BE2C (cell line): ENCODE measurements around the gene EEF1AKMT2.
A peak's percentile ranks its signal among the peaks of the same experiment; 100 is the strongest.

Experiments used
- DNase-seq: peaks from one replicate; pipeline ENCODE4 v3.0.0-alpha.2; 2020
- H3K27me3 ChIP-seq: fragments of 250-450 bp; sonication (Bioruptor Pico); 2 replicates; pipeline ENCODE4 v1.5.1; 2020; ENCODE audit warnings: mild to moderate bottlenecking
- H3K36me3 ChIP-seq: fragments of 250-450 bp; sonication (Bioruptor Pico); 2 replicates; pipeline ENCODE4 v1.5.1; 2020; ENCODE audit warnings: mild to moderate bottlenecking
- H3K4me1 ChIP-seq: fragments of 250-450 bp; sonication (Bioruptor Pico); 2 replicates; pipeline ENCODE4 v1.5.1; 2020
- H3K4me3 ChIP-seq: 2 replicates; pipeline ENCODE4 v1.5.1; 2011; ENCODE audit warnings: low read depth, low read length
- H3K9me3 ChIP-seq: fragments of 250-450 bp; sonication (Bioruptor Pico); 2 replicates; pipeline ENCODE4 v1.5.1; 2020
- TF ChIP-seq, protein P1 (sequence below): IDR thresholded peaks from 2 replicates; pipeline ENCODE4 v1.5.1; 2012; ENCODE audit warnings: mild to moderate bottlenecking, low read depth, low read length

Gene EEF1AKMT2

DNA sequence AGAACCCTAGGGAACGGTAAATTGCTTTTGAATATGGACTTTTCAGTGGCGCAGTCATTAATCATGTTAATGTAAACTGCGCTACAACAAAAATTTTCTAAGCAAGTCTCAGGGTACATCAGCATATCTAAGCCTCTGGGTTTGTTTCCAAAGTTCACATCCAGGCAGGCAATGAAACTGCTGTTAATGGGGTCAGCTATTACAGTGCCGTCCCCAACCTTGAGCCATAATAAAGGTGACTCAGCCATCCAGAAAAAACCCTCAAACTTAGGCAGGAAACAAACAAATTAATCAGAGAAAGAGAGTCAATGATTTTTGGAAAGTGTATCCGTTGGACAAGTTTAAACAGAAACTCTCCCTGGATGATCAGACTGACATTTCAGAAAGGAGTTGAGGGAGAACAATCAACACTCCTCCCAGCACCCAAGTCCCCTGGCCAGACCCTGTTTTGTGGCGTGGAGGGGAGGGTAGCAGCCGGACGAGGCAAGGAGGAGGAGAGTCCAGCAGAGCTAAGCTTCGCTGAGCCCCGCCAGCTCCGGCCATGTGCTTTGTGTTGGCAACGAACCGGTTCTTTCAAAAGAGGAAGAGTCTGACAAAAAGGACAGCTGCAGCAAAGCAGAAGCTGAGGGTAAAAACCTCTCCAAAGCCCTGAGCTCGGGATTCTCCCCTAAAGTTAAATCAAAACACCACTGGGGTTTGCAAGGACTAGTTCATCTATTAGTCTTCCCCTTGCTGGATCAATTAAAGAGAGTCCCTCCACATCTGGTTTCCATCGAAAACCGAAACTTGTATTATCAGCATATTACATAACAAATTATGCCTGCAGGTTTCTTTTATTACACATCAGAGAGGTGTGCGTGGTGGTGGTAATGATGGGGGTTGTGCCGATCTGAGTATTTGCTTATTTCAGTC is 51.1 kb downstream of the EEF1AKMT2 start:
- TF ChIP-seq, protein P1, sequence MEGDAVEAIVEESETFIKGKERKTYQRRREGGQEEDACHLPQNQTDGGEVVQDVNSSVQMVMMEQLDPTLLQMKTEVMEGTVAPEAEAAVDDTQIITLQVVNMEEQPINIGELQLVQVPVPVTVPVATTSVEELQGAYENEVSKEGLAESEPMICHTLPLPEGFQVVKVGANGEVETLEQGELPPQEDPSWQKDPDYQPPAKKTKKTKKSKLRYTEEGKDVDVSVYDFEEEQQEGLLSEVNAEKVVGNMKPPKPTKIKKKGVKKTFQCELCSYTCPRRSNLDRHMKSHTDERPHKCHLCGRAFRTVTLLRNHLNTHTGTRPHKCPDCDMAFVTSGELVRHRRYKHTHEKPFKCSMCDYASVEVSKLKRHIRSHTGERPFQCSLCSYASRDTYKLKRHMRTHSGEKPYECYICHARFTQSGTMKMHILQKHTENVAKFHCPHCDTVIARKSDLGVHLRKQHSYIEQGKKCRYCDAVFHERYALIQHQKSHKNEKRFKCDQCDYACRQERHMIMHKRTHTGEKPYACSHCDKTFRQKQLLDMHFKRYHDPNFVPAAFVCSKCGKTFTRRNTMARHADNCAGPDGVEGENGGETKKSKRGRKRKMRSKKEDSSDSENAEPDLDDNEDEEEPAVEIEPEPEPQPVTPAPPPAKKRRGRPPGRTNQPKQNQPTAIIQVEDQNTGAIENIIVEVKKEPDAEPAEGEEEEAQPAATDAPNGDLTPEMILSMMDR = no peak
- Histone ChIP-seq H3K27me3 (no peaks in the 10 kb centered on the region), H3K9me3 (no peaks in the 10 kb centered on the region), H3K4me3 (peak overlapping the region; percentile 25), H3K36me3 (no peaks in the 10 kb centered on the region), H3K4me1 (peaks cover 18% of the 10 kb centered on the region)
- no peak for DNase-seq

DNA sequence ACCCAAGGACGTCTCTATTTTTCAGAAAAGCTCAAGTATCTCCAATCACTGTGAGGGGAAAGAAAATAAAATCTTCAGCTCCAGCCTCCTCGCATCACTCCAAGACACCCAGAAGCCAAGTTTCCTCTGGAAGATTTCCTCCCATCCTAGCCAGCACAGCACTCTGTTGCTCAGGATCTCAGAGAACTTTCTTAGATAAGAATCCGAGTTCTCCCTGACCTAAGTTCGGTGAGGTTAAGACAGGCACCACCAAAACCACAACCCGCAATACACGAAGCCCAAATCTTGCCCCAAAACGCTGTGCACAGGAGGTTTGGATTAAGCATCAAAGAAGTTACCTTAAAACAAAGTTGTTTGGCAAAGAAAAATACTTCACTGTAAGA is 51.7 kb downstream of the EEF1AKMT2 start:
- H3K9me3 ChIP-seq = no peaks in the 10 kb centered on the region
- no peak overlapping the region for H3K4me3 ChIP-seq
- no peak for DNase-seq
- no peaks in the 10 kb centered on the region for H3K36me3 ChIP-seq
- no peaks in the 10 kb centered on the region for H3K27me3 ChIP-seq
- peaks cover 15% of the 10 kb centered on the region for H3K4me1 ChIP-seq
- TF ChIP-seq, protein P1 = no peak

DNA sequence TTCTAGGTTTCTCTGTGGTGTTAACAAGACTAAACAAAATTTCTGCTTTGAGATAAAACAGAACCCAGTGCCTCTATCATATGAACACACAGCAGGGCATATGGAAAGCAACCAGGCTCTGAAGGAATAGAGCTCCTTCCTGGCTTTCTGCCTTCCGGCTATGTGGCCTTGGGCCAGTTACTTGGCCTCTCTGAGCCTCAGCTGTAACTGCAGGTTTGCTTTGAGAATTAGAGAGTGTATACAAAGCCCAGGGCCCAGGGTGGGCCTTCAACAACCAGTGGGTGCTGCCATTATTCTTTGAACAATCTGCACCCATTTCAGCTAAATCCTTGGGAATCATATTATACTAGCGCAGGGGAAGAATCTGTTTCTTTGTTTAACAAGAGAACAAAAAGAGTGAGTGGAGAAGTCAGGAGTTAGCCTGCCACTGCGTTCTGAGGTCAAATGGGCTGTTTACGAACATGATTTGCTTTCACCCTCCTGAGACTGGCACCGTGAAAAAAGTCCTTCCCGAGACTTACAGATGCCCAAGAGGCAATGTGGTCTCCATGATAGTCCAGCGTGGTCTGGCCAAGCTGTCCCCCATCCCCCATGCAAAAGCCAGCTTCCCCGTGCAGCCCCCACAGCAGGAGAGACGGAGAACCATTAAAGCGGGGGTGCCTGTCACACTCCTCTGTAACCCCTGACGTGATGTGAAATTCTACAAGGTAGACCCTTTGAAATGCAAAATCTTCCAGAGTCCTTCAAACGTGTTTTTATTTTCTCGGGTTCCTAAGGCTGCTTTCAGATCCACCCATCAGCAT is 52.4 kb downstream of the EEF1AKMT2 start:
- Histone ChIP-seq H3K4me1 (peaks cover 15% of the 10 kb centered on the region), H3K27me3 (no peaks in the 10 kb centered on the region), H3K4me3 (no peak overlapping the region), H3K36me3 (peaks cover 4% of the 10 kb centered on the region), H3K9me3 (no peaks in the 10 kb centered on the region)
- DNase-seq = no peak
- TF ChIP-seq, protein P1 = no peak

DNA sequence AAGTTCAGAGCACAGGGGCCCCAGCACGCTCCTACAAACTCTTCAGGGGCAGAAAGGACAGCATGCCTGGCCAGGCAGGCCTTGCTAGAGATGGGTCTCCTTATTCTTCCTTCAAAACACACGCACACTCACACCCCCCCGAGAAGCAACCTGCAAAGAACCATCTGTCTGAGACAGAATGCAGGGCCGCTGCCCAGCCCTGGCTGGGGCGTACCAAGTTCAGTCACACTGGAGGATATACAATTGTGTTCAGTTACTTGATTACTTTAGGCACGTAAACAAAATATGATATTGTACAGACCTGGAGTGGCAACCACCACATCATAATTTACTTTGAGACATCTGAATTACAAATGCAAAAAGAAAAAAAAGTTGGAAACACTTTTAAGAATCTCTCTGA is 53.2 kb downstream of the EEF1AKMT2 start:
- H3K4me3 ChIP-seq = no peak overlapping the region
- H3K9me3 ChIP-seq = no peaks in the 10 kb centered on the region
- DNase-seq = no peak
- H3K4me1 ChIP-seq = peaks cover 15% of the 10 kb centered on the region
- H3K36me3 ChIP-seq = peaks cover 4% of the 10 kb centered on the region
- TF ChIP-seq, protein P1 = no peak
- no peaks in the 10 kb centered on the region for H3K27me3 ChIP-seq

DNA sequence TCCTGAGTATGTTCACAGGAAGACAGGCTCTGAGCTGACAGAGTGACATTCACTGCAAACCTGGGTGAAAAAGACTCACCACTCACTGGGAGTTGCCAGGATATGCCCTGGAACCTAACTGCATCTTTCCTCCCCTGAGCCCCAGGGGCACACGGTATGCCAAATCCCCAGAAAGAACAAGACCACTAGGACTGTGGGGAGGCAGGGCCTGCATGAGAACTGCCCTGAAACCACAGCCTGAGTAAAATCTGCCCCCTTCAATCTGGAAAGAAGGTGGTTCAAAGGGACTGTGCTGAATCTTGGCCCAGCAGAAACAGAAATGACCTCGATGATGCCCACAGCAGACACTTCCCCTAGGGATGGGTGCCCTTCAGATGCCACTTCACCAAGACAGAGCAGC is 54.0 kb downstream of the EEF1AKMT2 start:
- H3K4me3 ChIP-seq = no peak overlapping the region
- TF ChIP-seq, protein P1 = no peak
- no peaks in the 10 kb centered on the region for H3K9me3 ChIP-seq
- no peak for DNase-seq
- peaks cover 7% of the 10 kb centered on the region for H3K36me3 ChIP-seq
- H3K27me3 ChIP-seq = no peaks in the 10 kb centered on the region
- H3K4me1 ChIP-seq = peaks cover 15% of the 10 kb centered on the region
